Lower leg skin (tissue), 4 donors: ENCODE results near the gene EXOC3L2. TPM values are rescaled to one million over a fixed set of nuclear protein-coding genes. Genes with fewer than 3 reads are reported as not detected.

Source experiments
- DNase-seq, 2 donors: peaks; one replicate each; pipeline ENCODE4 v3.0.0-alpha.2; 2019; ENCODE audit warnings: low spot score in 2 of 2
- H3K4me3 ChIP-seq: fragments of 200-600 bp; sonication (generic); 2 replicates; pipeline ENCODE4 v1.5.1; 2017; ENCODE audit warnings: mild to moderate bottlenecking, low read depth; ENCODE audit not compliant: poor library complexity, severe bottlenecking
- POLR2A ChIP-seq, 2 donors: fragments of 450-650 bp; IDR thresholded peaks; one replicate each; pipeline ENCODE4 v1.6.1; 2016 to 2017; ENCODE audit warnings: antibody characterized with exemption in 2 of 2, mild to moderate bottlenecking in 1 of 2, moderate library complexity in 1 of 2
- WGBS, 2 donors: methylation state at CpG; one replicate each; pipeline ENCODE4 v1.1.5; 2018; 5-methylcytosine and 5-hydroxymethylcytosine counted together
- intact Hi-C: fragments of 100-400 bp; cut with DNase I; formaldehyde crosslinking; loops from one replicate; pipeline ENCODE4 v1.15.0; 2023; ENCODE audit warnings: low total_unique reads
- total RNA-seq, 4 donors: library from RNA; depleted of rRNA; stranded (reverse); fragments of >200 nt; gene quantifications; one replicate each; pipeline ENCODE4 v1.1.0, GENCODE V29; 2016
- TF ChIP-seq, protein P1 (sequence below), 3 donors: fragments of 450-650 bp; IDR thresholded peaks; one replicate each; pipeline ENCODE4 v1.5.1; 2016; ENCODE audit warnings: antibody characterized with exemption in 3 of 3, mild to moderate bottlenecking in 3 of 3, moderate library complexity in 2 of 3

EXOC3L2 gene
- total RNA-seq, 4 donors from 2014 or later, result 1.2 to 4.5 (median 1.6) TPM

GRCh38 chr19:45217193-45217956, 27.8 kb downstream of the EXOC3L2 start:
- 57 to 68% methylated on average over 43 to 46 of the region's 46 CpGs for WGBS, 2 donors
- no peak for DNase-seq
- TF ChIP-seq, protein P1, sequence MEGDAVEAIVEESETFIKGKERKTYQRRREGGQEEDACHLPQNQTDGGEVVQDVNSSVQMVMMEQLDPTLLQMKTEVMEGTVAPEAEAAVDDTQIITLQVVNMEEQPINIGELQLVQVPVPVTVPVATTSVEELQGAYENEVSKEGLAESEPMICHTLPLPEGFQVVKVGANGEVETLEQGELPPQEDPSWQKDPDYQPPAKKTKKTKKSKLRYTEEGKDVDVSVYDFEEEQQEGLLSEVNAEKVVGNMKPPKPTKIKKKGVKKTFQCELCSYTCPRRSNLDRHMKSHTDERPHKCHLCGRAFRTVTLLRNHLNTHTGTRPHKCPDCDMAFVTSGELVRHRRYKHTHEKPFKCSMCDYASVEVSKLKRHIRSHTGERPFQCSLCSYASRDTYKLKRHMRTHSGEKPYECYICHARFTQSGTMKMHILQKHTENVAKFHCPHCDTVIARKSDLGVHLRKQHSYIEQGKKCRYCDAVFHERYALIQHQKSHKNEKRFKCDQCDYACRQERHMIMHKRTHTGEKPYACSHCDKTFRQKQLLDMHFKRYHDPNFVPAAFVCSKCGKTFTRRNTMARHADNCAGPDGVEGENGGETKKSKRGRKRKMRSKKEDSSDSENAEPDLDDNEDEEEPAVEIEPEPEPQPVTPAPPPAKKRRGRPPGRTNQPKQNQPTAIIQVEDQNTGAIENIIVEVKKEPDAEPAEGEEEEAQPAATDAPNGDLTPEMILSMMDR (IDR thresholded peaks at IDR 0.05), result no peak
- no peak for TF ChIP-seq POLR2A (IDR thresholded peaks at IDR 0.05)
- intact Hi-C loops, result no loop called here
- H3K4me3 ChIP-seq, result no peak overlapping the region

- TF ChIP-seq, protein P1 (IDR thresholded peaks at IDR 0.05), result no peak
- TF ChIP-seq POLR2A (IDR thresholded peaks at IDR 0.05), result no peak
- DNase-seq, result no peak
- intact Hi-C loops, result no loop called here
- no peak overlapping the region for H3K4me3 ChIP-seq
- 56 to 65% methylated on average over 6 of the region's 6 CpGs for WGBS, 2 donors
Observed at GRCh38 chr19:45216667-45217066, 28.5 kb downstream of the EXOC3L2 start.

DNA sequence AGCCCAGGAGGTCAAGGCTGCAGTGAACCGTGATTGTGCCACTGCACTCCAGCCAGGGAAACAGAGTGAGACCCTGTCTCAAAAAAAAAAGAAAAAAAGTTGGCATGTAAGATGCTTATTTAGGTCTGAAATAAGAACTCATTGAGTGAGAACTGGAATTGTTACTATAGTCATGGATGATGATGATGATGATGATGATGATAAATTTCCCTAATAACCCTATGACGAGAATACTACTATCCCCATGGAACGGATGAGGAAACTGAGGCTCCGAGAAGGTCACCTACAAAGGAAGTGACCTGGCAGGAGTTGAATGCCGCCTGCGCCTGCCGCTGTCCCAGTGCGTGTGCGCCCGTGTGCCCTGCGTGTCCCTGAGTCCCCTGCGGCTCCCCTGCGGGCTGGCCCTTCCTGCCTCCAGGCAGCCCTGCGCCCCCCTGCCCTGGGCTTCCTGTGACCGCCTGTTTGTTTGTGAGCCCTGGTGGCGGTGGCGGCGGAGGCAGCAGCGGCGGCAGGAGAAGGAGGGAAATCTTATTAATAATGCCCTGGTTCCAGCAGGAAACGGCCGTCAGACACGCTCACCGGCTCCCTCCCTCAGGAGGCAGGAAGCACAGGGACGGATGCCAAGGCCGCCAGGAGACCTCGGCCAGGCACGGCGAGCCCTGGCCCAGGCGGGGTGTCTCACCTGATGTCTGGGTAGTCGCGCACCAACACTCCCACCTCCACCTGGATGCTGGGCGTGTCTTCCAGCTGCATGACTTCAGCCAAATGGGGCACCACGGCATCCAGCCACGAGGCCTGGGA, 29.6 kb downstream of the EXOC3L2 start:
- no peak for DNase-seq

DNA sequence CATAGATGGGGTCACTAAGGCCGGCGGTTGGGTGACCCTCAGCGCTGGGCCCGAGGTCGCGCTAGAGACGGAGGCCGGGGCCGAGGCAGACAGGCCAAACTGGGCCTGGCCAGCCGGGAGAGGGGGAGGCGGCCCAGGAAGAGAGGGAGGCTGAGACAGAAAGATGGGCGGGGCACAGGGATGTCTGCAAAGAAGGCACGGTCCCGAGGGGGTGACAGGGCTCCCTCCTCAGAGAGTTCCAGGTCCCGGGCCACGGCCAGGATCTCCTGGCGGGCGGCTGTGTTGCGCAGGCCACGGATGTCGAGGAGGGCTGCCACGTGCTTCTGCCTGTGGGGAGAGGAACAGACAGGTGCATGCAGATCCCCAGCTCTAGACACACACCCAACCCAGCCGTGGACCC, 32.2 kb downstream of the EXOC3L2 start:
- no peak for DNase-seq
- 81 to 83% methylated on average over 23 of the region's 23 CpGs for WGBS, 2 donors
- no peak overlapping the region for H3K4me3 ChIP-seq
- TF ChIP-seq POLR2A (IDR thresholded peaks at IDR 0.05), result no peak
- TF ChIP-seq, protein P1 (IDR thresholded peaks at IDR 0.05), result no peak
- intact Hi-C loops, result no loop called here

More for the DNA sequence above, 29.6 kb downstream of the EXOC3L2 start:
- 8 to 14% methylated on average over 32 to 33 of the region's 35 CpGs for WGBS, 2 donors
- TF ChIP-seq, protein P1 (IDR thresholded peaks at IDR 0.05), result no peak
- no peak for TF ChIP-seq POLR2A (IDR thresholded peaks at IDR 0.05)
- no peak overlapping the region for H3K4me3 ChIP-seq
- intact Hi-C loops, result no loop called here

GRCh38 chr19:45211751-45212381, 33.3 kb downstream of the EXOC3L2 start:
- intact Hi-C loops, result no loop called here
- H3K4me3 ChIP-seq, result no peak overlapping the region
- TF ChIP-seq, protein P1 (IDR thresholded peaks at IDR 0.05), result no peak
- TF ChIP-seq POLR2A (IDR thresholded peaks at IDR 0.05), result no peak
- DNase-seq, result peak in 1 of 2 donors; percentile 89
- 18 to 32% methylated on average over 11 to 17 of the region's 17 CpGs for WGBS, 2 donors
